Inflammatory macrophage treated with lipopolysaccharide for 1 hour (primary cell): ENCODE measurements around the gene GNA12.

Experiments
- DNase-seq, 2 donors: peaks; one replicate each; pipeline ENCODE4 v3.0.0-alpha.2; 2020 to 2022

The GNA12 gene

GRCh38 chr7:2834748-2835441, 9.2 kb downstream of the GNA12 start:
- peak in 1 of 2 donors; percentile 27 for DNase-seq

DNA sequence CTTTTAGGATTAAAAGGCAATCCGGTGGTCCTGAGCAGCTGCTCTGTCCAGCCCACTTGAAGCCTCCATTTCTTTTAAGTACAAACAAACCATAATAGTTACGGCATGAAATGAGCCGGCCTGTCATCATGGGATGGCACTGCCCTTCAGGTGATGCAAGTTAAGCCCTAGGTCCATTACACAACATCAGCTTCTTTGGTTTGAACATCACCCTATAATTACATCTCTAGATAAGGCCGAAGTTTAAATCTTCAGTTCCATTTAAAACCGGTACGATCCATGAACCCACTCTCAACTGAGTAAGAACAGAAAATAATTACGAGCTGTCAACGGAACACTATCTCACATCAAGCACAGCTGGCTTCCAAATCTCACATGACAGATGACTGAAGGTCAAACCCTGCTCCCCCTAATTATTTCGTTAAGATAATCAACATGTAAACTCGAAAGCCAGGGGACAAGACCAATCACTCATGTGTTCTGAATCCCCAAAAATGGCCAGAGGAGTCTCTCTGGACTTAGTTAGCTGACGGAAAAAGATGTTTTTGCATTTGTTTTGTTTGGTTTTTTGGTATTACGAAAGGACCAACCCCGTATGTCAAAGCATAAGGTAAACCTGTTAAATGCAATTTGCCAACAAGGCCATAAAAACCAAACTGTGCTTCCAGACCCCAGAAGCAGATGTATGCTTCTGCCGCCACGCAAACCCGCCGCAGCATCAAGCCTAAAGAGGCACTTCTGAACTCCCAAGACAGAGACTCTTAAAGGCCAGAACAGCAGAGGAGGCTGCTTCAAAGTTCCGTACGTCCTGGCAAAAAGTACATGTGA, 10.8 kb downstream of the GNA12 start:
- DNase-seq, result no peak

DNA sequence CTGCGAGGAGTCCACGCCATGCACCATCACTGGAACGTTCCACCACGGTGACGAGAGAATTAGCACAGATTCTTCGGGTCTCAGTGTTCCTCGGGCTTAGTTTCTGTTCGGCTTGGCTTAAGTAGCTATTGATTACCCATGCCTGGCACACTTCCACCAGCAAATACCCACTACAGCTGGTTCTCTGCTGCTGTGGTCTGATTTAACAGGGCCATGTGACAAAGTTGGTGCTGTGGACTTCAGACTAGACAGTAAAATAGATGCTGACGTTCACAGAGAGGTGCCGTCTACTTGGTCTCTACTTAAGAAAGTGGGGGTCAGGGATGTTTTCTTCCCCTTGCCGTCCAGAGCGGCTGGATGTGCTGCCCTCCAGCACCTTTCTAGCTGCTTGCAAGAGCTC, 11.6 kb downstream of the GNA12 start:
- no peak for DNase-seq

DNA sequence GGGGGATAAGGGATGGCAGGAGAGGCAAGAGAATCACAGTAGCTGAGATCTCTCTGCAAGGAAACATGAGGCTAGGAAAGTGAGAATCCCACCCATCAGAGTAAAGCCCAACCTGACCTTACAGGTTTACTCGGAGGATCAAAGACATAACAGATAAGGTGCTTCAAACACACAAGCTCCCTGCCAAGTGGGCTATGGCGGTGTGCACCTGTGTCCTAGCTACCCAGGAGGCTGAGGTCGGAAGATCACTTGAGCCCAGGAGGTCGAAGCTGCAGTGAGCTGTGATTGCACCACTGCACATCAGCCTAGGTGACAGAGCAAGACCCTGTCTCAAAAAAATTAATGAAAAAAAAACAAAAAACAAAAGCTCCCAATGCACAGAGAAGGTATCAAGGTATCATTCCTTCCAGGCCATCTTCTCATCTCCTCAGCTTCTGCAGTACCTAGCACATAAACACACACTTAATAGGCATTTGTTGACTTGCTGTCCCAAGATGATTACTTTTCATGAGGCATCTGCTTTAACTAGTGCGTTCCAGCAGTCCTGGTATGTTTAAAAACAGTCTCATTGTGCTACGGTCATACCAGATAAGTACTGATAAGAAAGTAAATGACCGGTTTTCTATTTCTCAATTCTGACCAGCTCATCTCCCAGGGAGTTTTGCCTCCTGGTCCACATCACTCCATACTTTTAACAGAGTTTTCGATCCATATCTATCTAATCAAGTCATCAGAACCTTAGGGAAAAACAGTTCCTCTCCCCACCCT, 13.3 kb downstream of the GNA12 start:
- DNase-seq, result no peak

DNA sequence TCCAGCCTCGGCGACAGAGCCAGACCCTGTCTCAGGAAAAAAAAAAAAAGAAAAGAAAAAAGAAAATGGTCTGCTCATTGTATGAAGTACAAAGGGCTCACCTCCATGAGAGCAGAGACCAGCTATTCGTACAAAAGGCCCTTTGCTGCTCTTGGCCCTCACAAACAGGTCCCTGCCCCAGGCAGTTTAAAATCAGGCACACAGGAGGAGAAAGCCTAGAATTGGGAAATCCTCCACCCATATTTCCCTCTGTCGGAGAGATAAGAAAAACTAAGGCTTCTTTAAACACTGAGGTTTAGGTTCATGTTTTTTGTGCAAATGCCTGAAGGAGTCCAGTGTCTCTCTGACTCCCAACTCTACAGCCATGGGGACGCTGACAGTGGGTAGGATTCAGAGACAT, 15.1 kb downstream of the GNA12 start:
- DNase-seq, result no peak

DNA sequence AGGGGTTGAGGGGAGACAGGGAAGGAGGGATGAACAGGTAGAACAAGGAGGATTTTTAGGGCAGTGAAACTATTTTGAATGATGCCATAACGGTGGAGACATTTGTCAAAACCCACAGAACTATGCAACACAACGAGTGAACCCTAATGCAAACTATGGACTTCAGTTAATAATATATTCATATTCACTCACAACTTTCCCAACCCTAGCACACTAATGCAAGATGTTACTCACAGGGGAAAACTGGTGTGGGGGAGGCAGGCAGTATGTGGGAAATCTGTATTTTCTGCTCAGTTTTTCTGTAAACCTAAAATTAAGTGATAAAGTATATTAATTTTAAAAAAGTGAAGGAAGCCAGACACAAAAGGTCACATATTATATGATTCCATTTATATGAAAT, 17.3 kb downstream of the GNA12 start:
- peak; percentile 63 to 88 for DNase-seq

DNA sequence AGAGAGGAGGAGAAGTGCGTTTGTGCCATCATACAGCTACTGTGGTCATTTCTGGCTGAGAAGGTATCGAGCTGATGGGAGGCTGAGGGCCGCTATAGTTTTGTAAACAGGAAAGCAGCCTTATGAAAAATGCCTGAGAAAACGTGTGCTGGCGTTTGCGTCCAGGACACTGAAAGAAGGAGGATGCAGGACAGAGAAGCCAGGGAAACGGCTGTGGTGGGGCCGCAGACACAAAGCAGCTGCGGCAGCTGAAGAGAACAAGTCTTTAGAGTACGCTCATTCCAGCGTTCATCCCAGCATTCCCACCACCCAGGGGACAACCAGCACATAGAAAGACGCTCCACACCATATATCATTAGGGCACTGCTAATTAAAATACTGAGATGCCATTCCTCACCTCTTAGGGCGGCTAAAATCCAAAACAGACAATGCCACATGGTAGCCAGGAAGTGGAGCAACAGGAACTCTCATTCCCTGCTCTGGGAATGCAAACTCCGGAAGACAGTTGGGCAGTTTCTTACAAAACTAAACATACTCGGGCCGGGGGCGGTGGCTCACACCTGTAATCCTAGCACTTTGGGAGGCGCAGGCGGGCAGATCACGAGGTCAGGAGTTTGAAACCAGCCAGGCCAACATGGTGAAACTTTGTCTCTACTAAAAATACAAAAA, 18.4 kb downstream of the GNA12 start:
- no peak for DNase-seq

DNA sequence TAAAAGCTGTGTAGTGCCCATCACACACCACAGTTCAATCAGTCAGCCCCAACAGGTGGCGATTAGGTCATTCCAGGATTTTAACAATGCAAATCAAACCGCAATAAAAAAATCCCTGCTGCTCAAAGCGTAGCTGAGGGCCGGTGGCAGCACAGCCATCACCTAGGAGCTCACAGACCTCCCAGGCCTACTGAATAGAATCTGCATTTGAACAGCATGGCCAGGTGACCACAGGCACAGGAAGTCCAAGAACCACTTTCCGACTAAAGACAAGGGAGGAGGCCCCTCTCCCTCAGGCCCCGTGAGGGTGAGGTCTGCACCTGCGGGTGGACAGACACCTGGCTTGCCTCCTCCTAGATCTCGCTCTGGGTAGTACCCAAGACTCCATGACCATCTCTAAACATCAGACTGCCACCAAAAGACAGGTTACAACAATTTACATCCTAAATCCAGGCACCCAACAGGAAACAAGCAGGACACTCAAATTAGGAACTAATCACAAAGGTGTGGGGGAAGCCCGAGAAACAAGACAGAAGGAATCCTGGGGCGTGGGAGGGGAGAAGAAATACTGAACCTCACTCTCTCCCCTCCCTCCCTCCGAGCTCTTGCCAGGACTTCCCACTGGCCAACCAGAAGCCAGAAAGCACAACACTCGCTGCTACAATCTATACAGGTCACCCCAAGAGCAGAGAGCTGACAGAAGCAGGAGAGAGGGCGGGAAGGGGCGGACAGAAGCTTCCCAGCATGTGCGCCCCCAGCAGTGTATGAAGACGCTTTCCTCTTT, 19.2 kb downstream of the GNA12 start:
- no peak for DNase-seq

DNA sequence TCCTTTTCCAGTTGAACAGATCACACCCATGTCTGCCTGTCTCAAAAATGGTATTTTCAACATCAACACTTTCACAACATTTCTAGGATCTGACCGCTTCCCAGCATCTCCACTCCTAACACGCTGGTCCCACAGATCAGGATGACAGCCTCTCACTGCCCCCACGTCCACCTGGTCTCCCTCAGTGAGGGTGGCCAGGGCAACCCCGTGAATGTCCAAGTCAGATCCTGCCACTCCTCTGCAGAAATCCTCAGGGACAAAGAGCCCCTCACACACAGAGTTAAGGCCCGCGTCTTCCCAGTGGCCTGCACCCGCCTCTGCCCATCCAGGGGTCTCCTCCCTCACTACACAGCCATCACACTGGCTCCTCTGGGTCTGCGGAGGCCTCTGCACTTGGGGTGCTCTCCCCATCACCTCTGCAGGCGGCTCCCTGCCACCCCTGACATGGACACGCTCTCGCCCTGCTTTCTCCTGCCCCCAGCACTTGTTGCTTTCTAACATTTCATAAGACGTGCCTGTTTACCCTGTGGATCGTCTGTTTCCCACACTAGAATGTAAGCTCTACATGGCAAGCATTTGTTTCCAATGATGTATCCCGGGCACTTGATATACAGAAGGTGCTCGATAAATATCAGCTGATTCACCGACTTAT, 20.0 kb downstream of the GNA12 start:
- no peak for DNase-seq

GRCh38 chr7:2823130-2823529, 21.0 kb downstream of the GNA12 start:
- DNase-seq, result no peak

- DNase-seq, result no peak
Measured at GRCh38 chr7:2821842-2822507, 22.1 kb downstream of the GNA12 start.

GRCh38 chr7:2821161-2821841, 22.8 kb downstream of the GNA12 start:
- peak; percentile 75 to 82 for DNase-seq

GRCh38 chr7:2820508-2820934, 23.6 kb downstream of the GNA12 start:
- DNase-seq, result peak; percentile 87 to 98

DNA sequence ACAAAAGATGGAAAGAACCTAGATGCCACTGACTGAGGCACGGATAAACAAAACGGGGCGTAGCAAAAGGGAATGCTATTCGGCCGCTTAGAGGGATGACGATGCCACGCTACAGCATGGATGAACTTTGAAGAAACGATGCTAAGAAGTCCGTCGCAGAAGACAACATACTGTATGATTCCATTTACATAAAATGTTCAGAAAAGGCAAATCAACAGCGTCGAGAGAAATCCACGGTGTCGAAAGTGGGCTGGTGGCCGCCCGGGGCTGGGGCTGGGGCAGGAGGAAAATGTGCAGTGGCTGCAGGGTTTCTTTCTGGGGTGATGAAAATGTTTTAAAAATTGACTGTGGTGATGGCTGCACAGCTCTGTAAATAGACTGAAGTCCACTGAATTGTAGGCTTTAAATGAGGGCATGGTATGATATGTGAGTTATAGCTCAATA, 24.1 kb downstream of the GNA12 start:
- no peak for DNase-seq

DNA sequence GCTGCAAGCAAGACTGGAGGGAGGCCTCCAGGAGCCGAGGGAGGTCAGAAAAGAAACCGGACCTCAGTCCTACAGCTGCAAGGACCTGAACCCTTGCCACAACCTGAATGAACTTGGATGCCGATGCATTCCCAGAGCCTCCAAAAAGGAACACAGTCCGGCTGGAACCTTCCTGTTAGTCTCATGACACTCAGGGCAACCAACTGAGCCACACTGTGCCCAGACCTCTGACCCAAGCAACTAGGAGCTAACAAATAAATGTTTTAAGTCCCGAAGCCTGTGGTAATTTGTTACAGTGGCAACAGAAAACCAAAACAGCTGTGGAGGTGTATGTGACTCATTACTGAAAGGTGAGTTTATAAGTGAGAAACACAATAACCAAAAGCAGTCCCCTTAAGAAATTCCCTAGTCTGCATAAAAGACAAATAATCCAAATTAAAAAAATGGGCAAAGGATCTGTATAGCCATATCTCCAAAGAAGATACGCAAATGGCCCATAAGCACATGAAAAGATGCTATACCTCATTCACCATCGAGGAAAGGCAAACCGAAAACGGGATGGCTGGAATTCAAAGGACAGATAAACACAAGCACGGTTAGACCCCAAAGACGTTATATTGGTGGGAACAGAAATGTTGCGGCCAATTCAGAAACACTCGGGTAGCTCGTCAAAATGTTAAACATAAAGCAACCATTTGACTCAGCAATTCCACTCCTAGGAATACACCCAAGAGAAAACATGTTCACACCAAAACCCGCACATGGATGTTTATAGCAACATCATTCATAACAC, 24.8 kb downstream of the GNA12 start:
- no peak for DNase-seq

- DNase-seq, result no peak
Measured at GRCh38 chr7:2818653-2819052, 25.5 kb downstream of the GNA12 start.

- no peak for DNase-seq
Measured at GRCh38 chr7:2818121-2818520, 26.0 kb downstream of the GNA12 start.

DNA sequence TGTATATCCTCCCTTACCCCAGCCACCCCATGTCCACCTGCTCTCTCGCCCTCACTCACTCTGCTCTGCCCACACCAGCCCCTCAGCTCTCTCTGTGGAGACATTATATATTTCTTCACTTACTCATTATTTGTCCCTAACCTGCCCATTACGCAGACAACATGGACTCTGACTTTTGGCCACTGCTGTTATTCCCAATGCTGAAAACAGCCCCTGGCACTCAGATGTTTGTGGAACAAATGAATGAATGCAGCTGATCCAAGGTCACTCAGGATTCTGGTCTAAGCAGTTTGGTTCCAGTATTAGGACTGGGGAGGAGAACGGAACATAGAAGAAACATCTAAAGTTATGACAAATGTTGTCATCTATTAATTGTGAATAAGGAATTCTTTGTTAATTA, 26.7 kb downstream of the GNA12 start:
- DNase-seq, result no peak

- DNase-seq, result no peak
Measured at GRCh38 chr7:2815875-2816245, 28.2 kb downstream of the GNA12 start.
